DLD1 (cell line): ENCODE measurements around the gene TCHHL1.
"Not testable (repeated sequence)": the region's sequence is repeated elsewhere in the genome, so short reads cannot be mapped to it uniquely, and the experiment has no call there.

ENCODE experiments used
- in situ Hi-C: cut with HindIII; loops from 2 replicates; pipeline ENCODE4 v1.10.0; 2017; ENCODE audit warnings: low sequenced_read_pairs

Gene TCHHL1

DNA sequence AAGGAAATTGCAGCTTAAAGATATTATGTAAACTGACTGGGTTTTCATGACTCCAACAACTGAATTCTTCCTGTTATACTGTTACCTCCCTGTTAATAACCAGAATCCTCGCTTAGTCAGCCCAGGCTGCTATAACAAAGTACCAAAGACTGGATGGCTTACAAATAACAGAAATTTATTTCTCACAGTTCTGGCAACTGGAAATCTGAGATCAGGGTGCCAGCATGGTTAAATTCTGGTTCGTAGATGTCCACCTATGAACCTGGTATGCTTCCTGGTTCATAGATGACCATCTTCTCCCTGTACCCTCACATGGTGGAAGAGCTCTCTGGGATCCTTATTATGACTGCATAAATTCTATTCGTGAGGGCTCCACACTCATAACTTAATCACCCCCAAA, 8.1 kb upstream of the TCHHL1 start:
- in situ Hi-C loops = no loop called here

DNA sequence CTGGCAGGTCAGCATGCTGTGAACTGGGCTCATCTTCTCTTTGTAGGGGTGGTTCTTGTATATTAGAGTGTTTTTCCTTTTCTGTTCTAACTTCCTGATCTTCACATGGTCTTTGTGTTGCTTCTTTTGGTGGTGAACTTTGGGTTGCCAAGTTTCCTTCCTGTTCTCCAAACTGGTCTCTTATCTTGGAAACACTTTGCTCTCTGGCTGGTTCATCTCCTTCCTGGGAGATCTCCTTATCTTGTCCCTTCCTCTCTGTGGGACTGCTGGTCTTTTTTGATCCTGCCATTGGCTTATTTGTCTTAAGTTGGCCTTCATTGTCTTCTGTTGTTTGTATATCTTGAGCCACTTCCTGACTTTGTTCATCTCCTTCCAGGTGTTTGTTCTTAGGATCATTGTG, 2.1 kb downstream of the TCHHL1 start:
- in situ Hi-C loops = no loop called here

DNA sequence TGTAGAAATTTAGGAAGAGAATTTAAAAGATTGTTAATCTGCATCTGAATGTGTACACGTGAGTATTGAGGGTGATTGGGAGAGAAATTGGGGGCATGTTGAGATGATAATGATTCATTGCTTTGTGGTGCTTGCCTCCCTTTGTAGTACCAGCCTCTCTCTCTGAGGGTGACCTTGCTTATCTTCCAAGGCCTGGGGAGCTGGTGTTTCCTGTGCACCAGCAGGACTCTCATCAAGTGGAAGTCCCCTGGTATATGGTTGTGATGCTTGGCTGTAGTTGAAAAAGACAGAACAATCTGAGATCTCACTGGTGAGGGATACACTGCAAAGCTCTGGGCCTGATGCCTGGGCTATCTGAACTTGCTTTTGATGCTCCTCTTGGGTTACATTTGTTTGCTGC, 4.0 kb downstream of the TCHHL1 start:
- in situ Hi-C loops = no loop called here

DNA sequence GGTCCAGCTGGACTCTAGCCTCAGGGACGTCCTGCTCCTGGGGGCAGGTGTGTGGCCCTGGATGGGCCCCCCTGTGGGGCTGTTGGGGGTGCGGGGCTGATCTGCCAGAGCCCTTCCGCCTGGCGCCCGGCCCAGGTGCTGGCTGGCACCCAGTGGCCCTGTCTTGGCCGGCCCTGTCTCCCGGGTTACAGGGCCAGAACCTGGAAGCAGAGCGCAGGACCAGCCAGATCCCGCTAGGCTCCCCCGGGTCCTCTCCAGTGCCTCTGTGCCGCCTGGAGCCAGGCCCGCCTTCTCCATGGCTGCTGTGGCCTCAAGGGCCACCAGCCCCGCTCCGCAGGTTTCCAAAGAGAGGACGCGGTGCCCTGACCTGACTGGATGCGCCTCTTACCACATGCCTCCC, 7.8 kb downstream of the TCHHL1 start:
- in situ Hi-C loops = not testable (repeated sequence)

DNA sequence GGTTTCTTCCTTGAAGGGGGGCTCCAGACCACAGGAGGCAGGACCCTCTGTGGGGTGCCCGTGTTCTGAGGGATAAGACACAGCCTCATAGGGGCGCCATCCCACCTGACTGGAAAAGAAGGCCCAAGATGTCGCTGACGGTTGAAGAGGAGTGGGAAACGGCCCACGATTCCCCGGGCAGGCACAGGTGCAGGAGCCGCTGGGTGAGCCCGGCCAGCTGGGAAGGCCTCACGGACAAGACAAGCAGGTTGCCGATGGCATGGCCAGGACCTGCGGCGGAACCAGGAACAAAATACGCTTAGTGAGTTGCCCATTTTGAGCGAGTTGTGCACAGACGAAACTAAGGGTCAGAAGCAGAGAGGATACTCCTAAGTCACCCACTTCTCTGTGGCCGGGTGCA, 8.4 kb downstream of the TCHHL1 start:
- in situ Hi-C loops = not testable (repeated sequence)

DNA sequence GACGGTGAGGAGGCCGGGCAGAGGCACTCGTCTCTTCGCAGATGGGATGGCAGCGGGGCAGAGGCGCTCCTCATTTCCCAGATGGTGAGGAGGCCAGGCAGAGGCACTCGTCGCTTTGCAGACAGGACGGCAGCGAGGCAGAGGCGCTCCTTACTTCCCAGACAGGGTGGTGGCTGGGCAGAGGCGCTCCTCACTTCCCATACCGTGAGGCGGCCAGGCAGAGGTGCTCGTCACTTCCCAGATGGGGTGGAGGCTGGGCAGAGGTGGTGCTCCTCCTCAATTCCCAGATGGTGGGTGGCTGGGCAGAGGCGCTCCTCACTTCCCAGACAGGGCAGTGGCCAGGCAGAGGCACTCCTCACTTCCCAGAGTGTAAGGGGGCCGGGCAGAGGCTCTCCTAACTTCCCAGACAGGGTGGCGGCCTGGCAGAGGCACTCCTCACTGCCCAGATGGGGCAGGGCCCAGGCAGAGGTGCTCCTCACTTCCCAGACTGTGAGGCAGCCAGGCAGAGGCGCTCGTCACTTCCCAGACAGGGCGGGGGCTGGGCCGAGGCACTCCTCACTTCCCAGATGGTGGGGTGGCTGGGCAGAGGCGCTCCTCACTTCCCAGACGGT, 9.9 kb downstream of the TCHHL1 start:
- in situ Hi-C loops = no loop called here

DNA sequence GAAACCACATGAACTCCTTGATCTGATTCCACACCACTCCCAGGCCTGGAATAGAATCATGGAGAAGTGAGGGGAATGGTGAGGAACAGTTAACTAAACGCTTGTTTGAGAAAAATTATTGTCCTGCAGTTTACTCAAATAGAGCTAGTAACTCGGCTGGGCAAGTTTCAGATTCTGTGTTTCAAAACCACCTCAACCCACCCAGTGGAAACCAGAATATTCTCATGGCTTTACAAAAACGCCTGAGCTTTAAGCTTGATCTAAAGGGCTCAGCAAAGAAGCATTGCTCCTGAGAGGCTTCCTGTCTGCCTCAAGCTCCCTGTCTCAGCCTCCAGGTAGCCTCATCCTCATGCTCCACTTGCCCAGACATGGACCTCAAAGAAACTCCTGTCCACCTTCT, 16.6 kb downstream of the TCHHL1 start:
- in situ Hi-C loops = loop anchor here (25.0 kb wide), 2 partner anchors 90 to 165 kb away; partner anchors contain the start of gene RPTN

DNA sequence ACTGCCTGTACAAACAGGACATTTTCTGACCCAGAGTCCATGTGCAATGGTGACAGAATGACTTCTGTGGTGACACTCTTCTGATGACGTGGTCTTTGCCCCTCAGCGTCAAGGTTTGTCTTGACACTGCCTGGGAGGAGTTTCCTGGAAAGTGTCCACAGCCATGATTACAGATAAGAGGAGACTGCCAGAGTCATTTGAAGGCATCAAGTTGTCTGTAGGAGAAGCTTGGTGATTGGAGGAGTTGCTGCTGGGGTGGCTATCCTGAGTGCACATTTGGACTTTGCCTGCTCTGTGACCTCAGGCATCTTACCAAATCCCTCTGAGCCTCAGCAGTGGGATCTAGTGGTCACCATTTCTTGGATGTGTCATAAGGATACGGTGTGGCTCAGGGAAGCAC, 17.7 kb downstream of the TCHHL1 start:
- in situ Hi-C loops = loop anchor here (25.0 kb wide), 2 partner anchors 91 to 166 kb away; partner anchors contain the start of gene RPTN

DNA sequence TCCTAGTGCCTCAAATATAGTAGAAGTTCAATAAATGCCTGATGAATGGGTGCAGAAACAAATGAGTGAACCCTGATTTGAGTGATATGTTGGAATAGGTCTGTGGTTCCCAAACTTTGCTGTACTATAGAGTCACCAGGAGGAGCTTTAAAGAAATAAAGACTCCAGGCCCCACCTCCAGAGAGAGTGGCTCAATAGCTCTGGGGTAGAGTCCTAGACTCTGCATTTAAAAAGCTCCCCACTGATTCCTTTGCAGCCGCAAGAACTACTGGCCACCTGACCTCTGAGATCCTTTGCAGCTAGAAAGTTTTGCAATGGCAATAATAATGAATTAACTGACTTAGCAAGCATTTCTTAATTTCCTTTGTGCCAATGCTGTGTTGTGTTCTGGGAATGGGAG, 20.9 kb downstream of the TCHHL1 start:
- in situ Hi-C loops = loop anchor here (25.0 kb wide), 2 partner anchors 94 to 169 kb away; partner anchors contain the start of gene RPTN

DNA sequence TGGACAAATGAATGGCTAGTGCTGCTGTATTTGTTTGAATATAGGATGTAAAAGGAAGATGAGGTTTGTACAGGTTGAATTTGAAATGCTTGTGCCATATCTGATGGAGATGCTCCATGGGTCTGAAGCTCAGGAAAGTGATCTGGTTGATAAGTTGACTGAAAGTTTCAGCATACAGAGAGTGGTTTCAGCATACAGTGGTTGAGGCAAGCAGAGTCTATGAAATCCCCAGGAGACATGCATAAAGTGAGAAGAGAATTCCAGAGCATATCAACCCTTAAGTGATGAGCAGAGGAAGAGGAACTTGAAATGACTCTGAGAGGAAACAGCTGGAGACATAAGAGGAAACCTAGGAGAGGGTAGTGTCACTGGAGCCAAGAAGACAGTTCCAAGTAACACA, 21.7 kb downstream of the TCHHL1 start:
- in situ Hi-C loops = loop anchor here (25.0 kb wide), 2 partner anchors 95 to 170 kb away; partner anchors contain the start of gene RPTN

DNA sequence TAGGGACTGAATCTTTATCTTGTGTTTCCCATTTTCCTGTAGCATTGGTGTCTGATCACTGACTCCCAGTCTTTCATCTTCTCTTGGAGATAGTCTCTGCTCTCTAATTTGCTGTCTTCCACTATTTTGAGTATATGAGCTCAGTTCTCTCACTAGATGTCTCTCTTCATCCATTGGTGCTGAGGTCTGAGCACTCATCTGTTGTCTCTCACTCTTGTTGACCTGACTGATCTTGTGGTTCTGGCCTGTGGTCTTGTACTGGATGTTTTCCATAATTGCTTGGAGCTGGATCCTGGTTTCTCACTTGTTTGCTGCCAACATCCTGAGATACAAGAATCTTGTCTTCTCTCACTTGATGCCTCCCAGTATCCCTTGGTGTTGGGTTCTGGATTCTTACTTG, 26.9 kb downstream of the TCHHL1 start:
- in situ Hi-C loops = loop anchor here (25.0 kb wide), 2 partner anchors 100 to 175 kb away; partner anchors contain the start of gene RPTN

DNA sequence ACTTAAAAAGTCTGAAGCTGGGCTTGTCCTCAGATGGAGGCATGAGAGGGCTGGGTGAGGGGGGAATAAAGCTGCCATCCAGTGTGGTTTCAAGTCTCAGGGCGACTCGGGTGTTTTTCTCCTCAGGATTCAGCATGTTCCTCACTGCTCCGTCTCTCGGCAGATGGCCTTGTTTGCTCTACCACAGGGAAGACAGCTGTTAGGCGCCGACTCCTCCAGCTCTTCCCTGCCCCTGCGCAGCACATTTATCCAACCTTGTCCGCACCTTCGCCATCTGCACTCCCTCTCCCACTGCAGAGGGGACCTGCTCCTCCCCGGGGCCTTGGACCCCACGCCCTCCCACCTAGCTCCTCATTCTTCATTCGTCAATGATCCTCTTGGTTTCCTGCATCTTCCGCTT, 35.5 kb downstream of the TCHHL1 start:
- in situ Hi-C loops = loop anchor here (25.0 kb wide), 2 partner anchors 109 to 184 kb away; partner anchors contain the start of gene RPTN

DNA sequence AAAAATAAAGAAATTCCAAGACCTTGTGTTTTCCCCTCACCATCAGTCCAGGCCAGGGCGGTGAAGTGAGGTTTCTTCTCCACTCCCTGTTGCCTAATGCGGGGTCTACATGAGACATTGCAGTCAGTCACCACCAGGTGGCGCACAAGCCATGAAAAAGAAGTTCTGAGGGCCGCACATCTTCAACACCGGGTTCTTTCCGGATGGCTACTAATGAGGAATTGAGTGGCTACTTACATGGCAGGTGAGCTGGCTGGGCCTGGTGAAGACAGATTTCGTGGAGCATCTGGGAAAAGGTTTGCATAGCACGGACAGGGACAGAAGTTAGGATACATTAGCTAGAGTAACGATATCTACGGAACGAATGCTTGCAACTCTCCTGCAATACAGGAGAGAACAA, 36.3 kb downstream of the TCHHL1 start:
- in situ Hi-C loops = loop anchor here (25.0 kb wide), 2 partner anchors 110 to 185 kb away; partner anchors contain the start of gene RPTN

DNA sequence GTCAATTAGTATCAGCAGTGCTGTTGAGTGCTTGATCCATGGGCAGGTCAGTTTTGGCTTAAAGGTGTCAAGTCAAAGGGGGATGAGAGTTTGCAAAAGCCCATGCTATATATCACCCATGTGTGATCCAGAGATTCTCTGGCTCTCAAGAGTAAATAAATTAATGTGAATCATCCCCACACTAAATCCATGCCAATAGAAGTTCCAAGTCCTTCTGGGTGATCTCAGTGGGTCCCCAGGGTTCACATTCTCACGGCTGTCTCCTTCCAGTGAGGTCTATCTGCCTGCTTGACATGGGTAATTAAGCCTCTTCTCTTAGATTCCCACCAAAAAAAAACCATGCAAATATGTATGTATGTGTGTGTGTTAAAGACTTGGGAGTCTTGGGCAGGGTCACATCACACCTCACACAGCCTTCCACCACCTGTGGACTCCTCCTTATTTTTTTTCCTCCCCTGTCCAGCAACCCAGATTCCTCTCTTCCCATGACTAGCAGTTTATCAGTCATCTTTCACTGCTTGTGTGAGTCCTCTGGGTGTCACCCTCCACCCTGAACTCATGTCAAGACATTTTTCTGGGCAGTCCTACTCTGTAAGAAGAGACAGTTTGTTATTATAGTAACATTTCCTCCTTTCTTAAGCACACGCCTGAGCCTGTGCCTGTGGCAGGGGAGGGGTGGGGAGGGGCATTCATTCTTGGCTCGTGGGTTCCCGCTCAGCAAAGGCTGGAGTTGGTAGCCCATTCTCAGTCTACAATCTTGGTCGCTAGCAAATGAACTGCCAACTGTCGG, 37.8 kb downstream of the TCHHL1 start:
- in situ Hi-C loops = loop anchor here (25.0 kb wide), 2 partner anchors 111 to 186 kb away; partner anchors contain the start of gene RPTN

DNA sequence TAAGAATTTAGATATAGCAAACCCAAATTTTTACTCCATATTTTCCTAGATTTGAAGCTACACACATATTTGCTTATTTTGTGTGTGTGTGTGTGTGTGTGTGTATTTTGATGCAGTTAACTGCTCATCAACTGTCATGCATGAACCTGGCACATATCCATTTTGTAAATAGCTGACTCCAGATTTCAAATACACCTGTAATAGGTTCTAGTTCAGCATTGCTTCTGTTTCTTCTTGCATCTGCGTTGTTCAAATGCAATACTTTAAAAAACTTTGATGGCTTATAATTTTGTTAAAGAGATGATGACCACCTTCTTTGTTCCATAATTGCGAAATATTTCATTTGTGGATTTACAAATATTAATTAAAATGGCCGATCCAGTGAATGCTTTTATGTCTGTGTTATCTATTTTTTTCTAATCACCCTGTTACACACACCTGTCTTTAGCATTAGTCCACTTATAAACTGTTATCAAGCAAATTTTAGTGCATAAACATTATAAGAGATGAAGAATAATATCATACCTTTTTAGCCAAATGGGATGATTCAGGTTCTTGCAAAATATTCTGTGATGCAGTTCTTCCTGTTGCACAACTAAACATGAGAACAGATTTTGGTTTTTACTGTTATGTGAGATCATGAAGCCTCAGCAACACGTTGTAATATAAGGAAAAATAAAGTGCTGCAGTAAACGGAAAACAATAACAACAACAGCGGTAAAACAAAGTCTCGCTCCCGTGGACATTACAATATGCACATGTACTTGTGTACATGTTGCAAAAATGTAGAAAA, 39.4 kb downstream of the TCHHL1 start:
- in situ Hi-C loops = loop anchor here (25.0 kb wide), 2 partner anchors 113 to 188 kb away; partner anchors contain the start of gene RPTN

DNA sequence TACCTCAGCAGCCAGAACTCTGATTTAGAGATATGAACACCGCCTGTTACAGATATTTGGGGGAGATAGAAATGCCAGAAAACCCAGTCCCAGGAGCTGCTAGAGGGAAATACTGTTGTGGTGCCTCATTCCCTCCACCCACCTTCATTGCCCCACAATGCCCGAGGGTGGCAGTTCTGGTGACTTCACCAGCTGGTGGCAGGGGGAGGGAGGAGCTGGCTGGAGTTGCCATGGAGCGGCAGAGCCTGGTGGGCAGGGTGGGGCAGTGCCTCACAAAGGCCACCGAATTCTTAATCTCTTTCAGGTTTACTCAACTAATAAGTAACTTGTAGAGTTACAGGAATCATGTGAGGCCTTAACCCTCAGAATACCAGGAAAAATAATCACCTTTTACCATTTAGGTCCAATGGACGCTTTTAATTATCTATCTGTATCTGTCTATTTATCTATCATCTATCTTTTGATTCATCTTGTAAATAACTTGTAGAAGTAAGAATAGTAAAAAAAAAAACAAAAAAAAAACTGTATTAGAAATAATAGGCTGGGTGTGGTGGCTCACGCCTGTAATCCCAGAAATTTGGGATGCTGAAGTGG, 40.4 kb downstream of the TCHHL1 start:
- in situ Hi-C loops = no loop called here

DNA sequence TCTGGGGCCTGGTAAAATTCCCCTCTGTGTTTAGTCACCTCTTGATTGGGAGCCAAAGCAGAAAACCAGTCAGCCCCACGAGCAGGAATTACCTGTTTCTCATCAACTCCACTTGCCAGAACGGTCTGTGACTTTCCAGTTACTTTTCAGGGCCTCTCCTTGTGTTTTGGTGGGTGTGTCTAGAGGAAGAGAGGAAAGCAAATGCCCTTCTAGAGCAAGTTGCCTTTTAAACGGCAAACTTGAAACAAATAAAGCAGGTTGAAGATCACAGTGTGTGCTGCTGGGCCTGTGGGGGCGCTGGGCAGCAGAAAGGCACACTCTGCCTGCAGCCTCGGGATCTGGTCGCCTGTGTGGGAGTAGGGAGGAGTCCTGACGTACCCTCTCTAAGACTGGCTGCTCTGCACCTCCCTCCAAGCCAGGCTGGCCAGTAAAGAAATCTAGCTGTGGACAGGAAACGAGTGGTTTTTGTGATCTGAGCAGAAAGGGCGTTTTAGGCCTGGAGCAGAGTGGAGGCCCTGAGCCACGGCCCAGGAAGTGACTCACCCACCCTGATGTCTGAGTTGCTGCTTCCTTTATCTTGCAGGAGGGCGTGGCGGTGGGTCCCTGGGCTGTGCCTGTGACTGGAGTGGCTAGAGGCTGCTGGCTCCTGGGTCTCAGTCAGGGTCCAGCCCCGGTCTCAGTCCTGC, 41.0 kb downstream of the TCHHL1 start:
- in situ Hi-C loops = no loop called here

DNA sequence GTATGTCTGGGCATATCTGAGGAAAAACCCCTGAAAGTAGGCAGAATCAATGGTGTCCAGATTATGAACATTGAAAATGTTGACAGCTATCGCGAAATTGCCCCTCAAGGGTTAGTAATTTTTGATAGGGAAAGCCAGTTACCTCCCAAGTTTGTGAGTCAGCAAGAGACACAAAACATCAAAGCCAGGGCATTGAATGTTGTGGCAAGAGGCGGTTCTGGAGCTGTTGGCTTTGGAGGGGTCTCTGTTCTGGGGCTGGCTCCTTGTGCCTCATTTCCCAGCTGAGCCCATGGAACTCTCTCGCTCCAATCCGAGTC, 41.5 kb downstream of the TCHHL1 start:
- in situ Hi-C loops = no loop called here

DNA sequence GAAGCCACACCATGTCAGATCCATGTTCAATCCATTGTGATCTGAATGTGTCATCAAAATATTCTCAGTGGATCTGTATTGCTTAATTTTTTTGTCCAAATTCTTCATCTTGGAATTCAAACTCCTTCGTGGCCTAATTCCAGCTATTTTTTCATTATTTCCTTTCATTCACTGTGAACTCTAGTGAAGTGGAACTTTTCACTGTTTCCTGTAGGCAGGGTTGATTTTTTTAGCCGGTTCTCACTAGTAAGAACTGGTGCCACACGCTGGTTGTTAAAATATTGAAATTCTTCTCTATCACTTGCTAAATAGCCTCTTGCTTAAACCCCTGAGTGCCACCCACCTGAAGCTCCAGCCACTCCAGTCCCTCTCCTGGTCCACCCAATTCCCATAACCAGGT, 44.5 kb downstream of the TCHHL1 start:
- in situ Hi-C loops = no loop called here

DNA sequence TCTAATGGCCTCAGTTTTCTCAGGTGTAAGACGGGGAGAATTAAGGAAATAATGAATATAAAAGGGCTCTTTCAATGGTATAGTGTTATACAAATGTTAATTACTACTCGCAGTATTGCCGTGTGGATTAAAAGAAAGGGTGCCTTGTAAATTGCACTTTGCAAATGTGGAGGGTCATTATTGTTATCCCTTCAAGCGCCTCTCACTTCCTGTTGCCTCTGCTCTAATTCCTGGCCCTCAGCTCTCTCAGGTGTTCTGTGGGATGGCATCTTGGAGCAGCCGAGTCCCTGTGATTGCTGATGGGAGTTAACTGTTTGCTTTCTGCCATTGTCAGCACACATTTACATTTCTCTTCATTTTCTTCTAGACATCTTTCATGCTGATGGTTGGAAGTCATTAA, 45.0 kb downstream of the TCHHL1 start:
- in situ Hi-C loops = no loop called here
